OCI-LY1 (cell line): ENCODE data around the gene CRB2.

Experiments
- H2AFZ ChIP-seq: fragments of 200-600 bp; sonication (generic), shearing (Covaris generic); 2 replicates; pipeline ENCODE4 v1.6.0; 2014; ENCODE audit warnings: antibody characterized with exemption, mild to moderate bottlenecking, low read length
- H3F3A ChIP-seq: fragments of 200-600 bp; sonication (generic), shearing (Covaris generic); 2 replicates; pipeline ENCODE4 v1.6.0; 2014; ENCODE audit warnings: mild to moderate bottlenecking, antibody characterized with exemption, low read length, moderate library complexity; ENCODE audit not compliant: insufficient read depth
- H3K27ac ChIP-seq: fragments of 200-600 bp; sonication (generic); 2 replicates; pipeline ENCODE4 v1.5.1; 2014; ENCODE audit warnings: low read length, mixed run types, mild to moderate bottlenecking, low read depth; ENCODE audit not compliant: poor library complexity, severe bottlenecking
- H3K27me3 ChIP-seq: fragments of 200-600 bp; sonication (generic); 2 replicates; pipeline ENCODE4 v1.6.0; 2014; ENCODE audit warnings: antibody characterized with exemption, mild to moderate bottlenecking, low read length, moderate library complexity; ENCODE audit not compliant: insufficient read depth
- H3K36me3 ChIP-seq: fragments of 200-600 bp; sonication (generic); 2 replicates; pipeline ENCODE4 v1.6.1; 2014; ENCODE audit warnings: mild to moderate bottlenecking, antibody characterized with exemption, low read length, moderate library complexity, mixed read lengths; ENCODE audit not compliant: insufficient read depth
- H3K4me1 ChIP-seq: fragments of 200-600 bp; sonication (generic); 2 replicates; pipeline ENCODE4 v1.5.1; 2014; ENCODE audit warnings: mild to moderate bottlenecking, low read length, moderate library complexity; ENCODE audit not compliant: insufficient read depth, severe bottlenecking
- H3K4me2 ChIP-seq: fragments of 200-600 bp; sonication (generic), shearing (Covaris generic); 2 replicates; pipeline ENCODE4 v1.6.1; 2014; ENCODE audit warnings: low read length
- H3K4me3 ChIP-seq: fragments of 200-600 bp; sonication (generic); 2 replicates; pipeline ENCODE4 v1.5.1; 2014; ENCODE audit warnings: low read length, low read depth, mild to moderate bottlenecking, mixed read lengths; ENCODE audit not compliant: poor library complexity, severe bottlenecking
- H3K79me2 ChIP-seq: fragments of 200-600 bp; shearing (Covaris generic); 2 replicates; pipeline ENCODE4 v1.6.1; 2016; ENCODE audit warnings: mixed run types, low read length, mixed read lengths; ENCODE audit not compliant: insufficient read depth
- H3K9ac ChIP-seq: fragments of 200-600 bp; sonication (generic), shearing (Covaris generic); 2 replicates; pipeline ENCODE4 v1.6.1; 2014; ENCODE audit warnings: mild to moderate bottlenecking, low read length, mixed read lengths
- H3K9me2 ChIP-seq: fragments of 200-600 bp; sonication (generic), shearing (Covaris generic); 2 replicates; pipeline ENCODE4 v1.6.1; 2014; ENCODE audit warnings: low read depth, mild to moderate bottlenecking, low read length, mixed read lengths
- H3K9me3 ChIP-seq: fragments of 200-600 bp; shearing (Covaris generic); 2 replicates; pipeline ENCODE4 v1.6.1; 2014; ENCODE audit warnings: low read length, mixed read lengths
- H4K20me1 ChIP-seq: fragments of 200-600 bp; sonication (generic), shearing (Covaris generic); 2 replicates; pipeline ENCODE4 v1.6.0; 2016; ENCODE audit warnings: mild to moderate bottlenecking, low read length; ENCODE audit not compliant: insufficient read depth
- EZH2 ChIP-seq: fragments of 200-600 bp; sonication (generic), shearing (Covaris generic); IDR thresholded peaks from 2 replicates; pipeline ENCODE4 v1.8.0; 2017; ENCODE audit warnings: borderline replicate concordance, mixed run types, mild to moderate bottlenecking, antibody characterized with exemption, low read length, moderate library complexity, mixed read lengths
- TF ChIP-seq, protein P1 (sequence below): fragments of 200-600 bp; sonication (generic), shearing (Covaris generic); IDR thresholded peaks from 2 replicates; pipeline ENCODE4 v1.5.1; 2017; ENCODE audit warnings: mild to moderate bottlenecking, antibody characterized with exemption, low read length, moderate library complexity, mixed read lengths

The CRB2 gene

DNA sequence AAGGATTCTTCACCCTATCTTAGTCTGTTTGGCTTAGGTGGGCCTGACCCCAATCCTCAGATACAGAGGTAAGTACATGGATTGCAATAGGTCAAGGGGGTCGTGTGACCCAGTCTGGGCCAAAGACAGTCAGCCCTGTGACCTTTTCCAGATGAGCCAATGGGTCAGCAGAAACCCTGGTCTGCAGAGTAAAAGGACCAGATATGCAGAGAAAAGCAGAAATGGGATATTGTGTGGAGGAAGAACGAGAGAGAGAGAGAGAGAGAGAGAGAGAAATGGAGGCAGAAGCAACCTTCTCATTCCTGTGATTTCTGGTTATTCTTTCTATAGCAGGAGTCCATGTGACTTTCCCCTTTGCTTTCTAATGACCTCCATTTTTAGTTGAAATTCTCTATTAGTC, 40.4 kb upstream of the CRB2 start:
- Histone ChIP-seq H3K9me2 (no peaks in the 10 kb centered on the region), H3K9ac (no peak overlapping the region), H3K9me3 (no peaks in the 10 kb centered on the region), H3K27ac (peak overlapping the region; percentile 46), H3K4me1 (peaks cover 35% of the 10 kb centered on the region), H2AFZ (no peak overlapping the region), H3K27me3 (no peaks in the 10 kb centered on the region), H3K36me3 (no peaks in the 10 kb centered on the region), H3K4me2 (no peak overlapping the region), H3K4me3 (no peak overlapping the region), H3K79me2 (no peaks in the 10 kb centered on the region), H3F3A (no peaks in the 10 kb centered on the region), H4K20me1 (no peaks in the 10 kb centered on the region)
- TF ChIP-seq, protein P1, sequence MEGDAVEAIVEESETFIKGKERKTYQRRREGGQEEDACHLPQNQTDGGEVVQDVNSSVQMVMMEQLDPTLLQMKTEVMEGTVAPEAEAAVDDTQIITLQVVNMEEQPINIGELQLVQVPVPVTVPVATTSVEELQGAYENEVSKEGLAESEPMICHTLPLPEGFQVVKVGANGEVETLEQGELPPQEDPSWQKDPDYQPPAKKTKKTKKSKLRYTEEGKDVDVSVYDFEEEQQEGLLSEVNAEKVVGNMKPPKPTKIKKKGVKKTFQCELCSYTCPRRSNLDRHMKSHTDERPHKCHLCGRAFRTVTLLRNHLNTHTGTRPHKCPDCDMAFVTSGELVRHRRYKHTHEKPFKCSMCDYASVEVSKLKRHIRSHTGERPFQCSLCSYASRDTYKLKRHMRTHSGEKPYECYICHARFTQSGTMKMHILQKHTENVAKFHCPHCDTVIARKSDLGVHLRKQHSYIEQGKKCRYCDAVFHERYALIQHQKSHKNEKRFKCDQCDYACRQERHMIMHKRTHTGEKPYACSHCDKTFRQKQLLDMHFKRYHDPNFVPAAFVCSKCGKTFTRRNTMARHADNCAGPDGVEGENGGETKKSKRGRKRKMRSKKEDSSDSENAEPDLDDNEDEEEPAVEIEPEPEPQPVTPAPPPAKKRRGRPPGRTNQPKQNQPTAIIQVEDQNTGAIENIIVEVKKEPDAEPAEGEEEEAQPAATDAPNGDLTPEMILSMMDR = no peak

DNA sequence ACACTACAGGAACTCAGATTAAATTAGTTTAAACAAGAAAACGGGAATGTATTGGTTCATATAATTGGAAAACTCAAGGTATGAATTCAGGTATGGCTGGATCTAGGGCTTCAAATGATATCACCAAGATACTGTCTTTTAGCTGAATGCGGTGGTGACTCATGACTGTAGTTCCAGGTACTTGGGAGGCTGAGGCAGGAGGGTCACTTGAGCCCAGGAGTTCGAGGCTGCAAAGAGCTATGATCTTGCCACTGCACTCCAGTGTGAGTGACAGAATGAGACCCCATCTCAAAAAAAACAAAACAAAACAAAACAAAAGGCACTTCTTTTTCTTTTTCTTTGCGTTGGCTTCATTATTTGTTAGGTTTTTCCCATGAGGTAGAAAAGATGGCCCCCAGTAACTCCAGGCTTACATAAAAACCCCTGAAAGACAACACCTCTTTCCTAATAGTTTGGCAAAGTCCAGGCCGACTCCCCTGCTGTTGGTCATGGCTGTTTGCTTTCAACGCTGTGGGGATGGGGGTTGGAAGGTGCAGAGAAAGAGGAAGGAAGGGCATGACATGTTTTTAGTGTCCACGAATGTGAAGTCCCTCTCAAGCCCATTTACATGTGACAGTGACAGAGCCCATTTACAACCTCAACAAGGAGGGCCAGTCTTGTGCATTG, 39.8 kb upstream of the CRB2 start:
- H3K9me2 ChIP-seq = no peaks in the 10 kb centered on the region
- no peak overlapping the region; the same call in 1 of the 2 replicates for H3K9ac ChIP-seq
- no peaks in the 10 kb centered on the region for H3K9me3 ChIP-seq
- no peak overlapping the region for H3K4me2 ChIP-seq
- H3K4me1 ChIP-seq = peaks cover 40% of the 10 kb centered on the region
- H2AFZ ChIP-seq = no peak overlapping the region
- H3K79me2 ChIP-seq = no peaks in the 10 kb centered on the region
- H3F3A ChIP-seq = no peaks in the 10 kb centered on the region
- H3K27me3 ChIP-seq = no peaks in the 10 kb centered on the region
- TF ChIP-seq, protein P1 = no peak
- TF ChIP-seq EZH2 = no peak
- H3K4me3 ChIP-seq = no peak overlapping the region
- no peaks in the 10 kb centered on the region for H4K20me1 ChIP-seq
- H3K27ac ChIP-seq = peak overlapping the region; percentile 46
- no peaks in the 10 kb centered on the region for H3K36me3 ChIP-seq

DNA sequence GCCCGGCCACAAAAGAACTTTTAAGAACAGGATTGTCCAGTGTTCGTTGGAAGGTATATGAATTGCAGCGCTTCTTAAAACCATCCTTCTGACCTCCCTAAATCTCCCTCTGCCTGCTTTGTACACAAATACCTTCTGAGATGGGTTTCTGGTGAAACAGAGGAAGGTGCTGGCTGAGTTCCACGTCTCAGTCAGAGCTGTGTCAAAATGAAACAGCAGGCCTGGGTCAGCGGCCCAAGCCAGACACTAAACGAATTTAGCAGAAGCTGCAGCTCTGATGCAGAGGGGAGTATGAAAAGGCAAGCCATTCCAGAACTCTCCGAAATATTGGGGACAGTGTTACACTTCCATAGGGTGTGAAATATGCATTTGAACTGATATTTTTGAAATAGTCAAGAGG, 37.8 kb upstream of the CRB2 start:
- no peaks in the 10 kb centered on the region for H3K27me3 ChIP-seq
- no peak overlapping the region; the same call in 1 of the 2 replicates for H3K4me2 ChIP-seq
- H3K79me2 ChIP-seq = no peaks in the 10 kb centered on the region
- TF ChIP-seq, protein P1 = no peak
- TF ChIP-seq EZH2 = no peak
- no peak overlapping the region; the same call in 1 of the 2 replicates for H3K9ac ChIP-seq
- H3K4me3 ChIP-seq = no peak overlapping the region
- H4K20me1 ChIP-seq = no peaks in the 10 kb centered on the region
- H3K36me3 ChIP-seq = no peaks in the 10 kb centered on the region
- peaks cover 61% of the 10 kb centered on the region for H3K4me1 ChIP-seq
- peak overlapping the region; percentile 35 for H3K27ac ChIP-seq
- H3K9me2 ChIP-seq = no peaks in the 10 kb centered on the region
- no peak overlapping the region for H2AFZ ChIP-seq
- H3F3A ChIP-seq = no peaks in the 10 kb centered on the region
- no peaks in the 10 kb centered on the region for H3K9me3 ChIP-seq
